Activated CD4-positive, alpha-beta T cell treated with anti-CD3 and anti-CD28 coated beads for 24 hours (primary cell): ENCODE results near the gene ENAH.
"Not testable (repeated sequence)": the region's sequence is repeated elsewhere in the genome, so short reads cannot be mapped to it uniquely, and the experiment has no call there.

Experiments used
- DNase-seq, 2 donors: peaks; one replicate each; pipeline ENCODE4 v3.0.0-alpha.2; 2020; ENCODE audit warnings: low read depth in 2 of 2

Gene ENAH

GRCh38 chr1:225674381-225674780, 21.5 kb upstream of the ENAH start:
- DNase-seq = no peak

DNA sequence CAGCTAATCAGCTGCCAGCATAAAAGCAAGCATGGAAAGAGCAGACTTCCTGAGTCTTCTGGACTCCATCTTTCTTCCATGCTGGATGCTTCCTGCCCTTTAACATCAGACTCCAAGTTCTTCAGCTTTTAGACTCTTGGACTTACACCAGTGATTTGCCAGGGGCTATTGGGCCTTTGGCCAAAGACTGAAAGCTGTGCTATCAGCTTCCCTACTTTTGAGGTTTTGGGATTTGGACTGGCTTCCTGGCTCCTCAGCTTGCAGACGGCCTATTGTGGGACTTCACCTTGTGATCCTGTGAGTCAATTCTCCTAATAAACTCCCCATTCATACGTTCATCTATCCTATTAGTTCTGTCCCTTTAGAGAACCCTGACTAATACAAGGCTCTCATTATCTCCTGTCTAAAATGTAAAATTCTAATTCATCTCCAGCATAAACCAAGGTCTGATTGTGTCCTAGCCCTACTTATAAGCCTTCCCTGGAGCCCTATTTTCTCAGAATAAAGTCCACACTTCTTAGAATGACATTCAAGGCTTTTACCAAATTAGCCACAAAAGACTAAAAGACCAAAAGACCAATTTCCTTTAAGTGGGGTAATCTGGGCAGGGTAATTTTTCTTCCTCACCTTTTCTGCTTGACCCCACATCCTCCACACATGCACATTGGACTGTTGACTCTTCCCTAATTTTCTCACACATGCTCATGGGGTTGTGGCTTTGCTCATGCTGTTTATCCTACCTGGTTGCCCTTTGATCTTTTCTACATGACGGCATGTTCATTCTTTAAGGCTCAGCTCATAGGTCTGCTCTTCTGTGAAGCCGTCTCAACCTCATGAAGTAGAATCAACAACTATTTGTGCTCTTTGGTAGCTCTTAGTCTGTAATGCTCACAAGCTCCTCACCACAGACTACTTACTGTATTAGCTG, 18.1 kb upstream of the ENAH start:
- no peak for DNase-seq

GRCh38 chr1:225670356-225670755, 17.4 kb upstream of the ENAH start:
- no peak for DNase-seq

- no peak for DNase-seq
Observed at GRCh38 chr1:225668222-225668621, 15.3 kb upstream of the ENAH start.

DNA sequence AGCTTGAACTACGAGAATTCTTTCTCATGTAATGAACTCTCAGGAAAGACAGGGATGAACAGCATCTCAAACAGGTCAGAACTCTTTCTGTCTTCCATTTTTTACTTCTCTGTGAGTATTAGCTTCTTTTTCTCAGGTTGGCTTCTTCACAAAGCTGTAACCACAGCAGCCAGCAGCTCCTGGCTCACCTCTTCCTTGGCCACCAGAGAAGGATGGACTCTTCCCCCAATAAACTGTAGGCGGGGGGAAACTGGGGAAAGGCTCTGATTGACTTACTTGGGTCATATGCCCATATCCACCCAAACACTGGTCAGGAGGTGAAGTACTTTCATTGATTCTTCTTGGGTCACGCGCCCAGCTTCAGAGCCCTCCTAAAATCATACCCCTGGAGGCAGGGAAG, 14.4 kb upstream of the ENAH start:
- DNase-seq = no peak

- no peak for DNase-seq
Observed at GRCh38 chr1:225666495-225666894, 13.6 kb upstream of the ENAH start.

GRCh38 chr1:225664762-225665161, 11.8 kb upstream of the ENAH start:
- DNase-seq = no peak

DNA sequence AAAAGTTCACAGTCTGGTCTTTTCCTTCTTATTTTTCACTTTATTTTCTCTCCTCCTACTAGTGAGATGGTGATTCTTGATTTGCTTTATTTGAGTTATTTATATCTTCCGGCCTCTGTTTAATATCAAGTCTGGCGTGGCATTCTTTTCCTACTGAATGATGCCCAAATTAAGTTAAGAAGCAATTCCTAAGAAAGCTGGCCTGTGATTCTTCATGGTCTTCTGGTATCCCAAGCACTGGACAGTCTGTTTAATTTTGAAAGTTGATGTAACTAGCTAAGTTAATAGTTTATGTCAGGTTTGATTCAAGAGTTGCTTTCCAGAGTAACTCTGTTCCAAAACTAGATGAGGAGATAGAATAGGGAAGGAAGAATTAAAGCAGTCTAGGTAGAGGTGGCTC, 9.2 kb upstream of the ENAH start:
- DNase-seq = no peak

GRCh38 chr1:225660544-225660946, 7.6 kb upstream of the ENAH start:
- DNase-seq = no peak

DNA sequence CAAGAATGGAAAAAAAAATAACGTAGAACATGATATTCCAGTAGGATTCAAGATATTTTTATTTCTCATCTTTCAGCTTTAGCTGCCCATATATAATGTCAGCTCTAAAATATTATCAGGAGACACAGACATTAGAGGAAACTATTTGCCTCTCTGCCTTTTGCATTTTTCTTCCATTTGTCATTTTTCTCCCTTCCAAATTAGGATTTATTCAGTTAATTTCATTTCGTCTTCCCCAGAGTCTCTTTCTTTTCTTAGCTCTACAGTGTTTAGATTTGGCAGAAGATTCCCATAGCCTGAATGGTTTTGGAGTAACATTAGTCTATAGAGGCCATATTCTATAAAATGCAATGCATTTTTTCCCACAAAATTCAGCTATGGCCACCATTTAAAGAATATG, 5.1 kb upstream of the ENAH start:
- no peak for DNase-seq

DNA sequence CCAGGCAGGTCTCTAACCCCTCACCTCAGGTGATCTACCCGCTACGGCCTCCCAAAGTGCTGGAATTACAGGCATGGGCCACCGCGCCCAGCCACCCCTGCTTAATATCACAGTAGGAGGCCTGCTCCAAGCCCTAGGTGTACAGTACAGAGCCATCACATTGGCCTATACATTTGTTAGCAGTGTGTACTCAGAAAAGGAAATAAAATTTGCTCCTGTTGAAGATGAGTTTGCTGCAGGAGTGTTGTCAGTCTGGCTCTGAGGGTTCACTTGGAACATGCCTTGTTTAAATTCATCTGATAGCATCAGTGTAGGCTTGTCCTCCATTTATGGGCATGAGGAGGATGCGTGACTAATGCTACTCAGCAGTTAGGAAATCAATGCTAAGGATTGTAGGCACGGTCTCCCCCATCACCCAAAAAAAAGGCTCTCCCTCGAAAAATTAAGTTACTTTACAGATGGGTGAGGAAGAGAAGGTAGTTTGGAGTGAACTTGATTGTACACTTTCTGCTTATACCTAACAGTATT, 4.6 kb upstream of the ENAH start:
- no peak for DNase-seq

GRCh38 chr1:225656259-225656655, 3.3 kb upstream of the ENAH start:
- not testable (repeated sequence) for DNase-seq

- no peak for DNase-seq
Observed at GRCh38 chr1:225655509-225656258, 2.8 kb upstream of the ENAH start.

- DNase-seq = no peak
Observed at GRCh38 chr1:225654688-225655508, 2.0 kb upstream of the ENAH start.

GRCh38 chr1:225654277-225654597, 1.3 kb upstream of the ENAH start:
- DNase-seq = no peak

DNA sequence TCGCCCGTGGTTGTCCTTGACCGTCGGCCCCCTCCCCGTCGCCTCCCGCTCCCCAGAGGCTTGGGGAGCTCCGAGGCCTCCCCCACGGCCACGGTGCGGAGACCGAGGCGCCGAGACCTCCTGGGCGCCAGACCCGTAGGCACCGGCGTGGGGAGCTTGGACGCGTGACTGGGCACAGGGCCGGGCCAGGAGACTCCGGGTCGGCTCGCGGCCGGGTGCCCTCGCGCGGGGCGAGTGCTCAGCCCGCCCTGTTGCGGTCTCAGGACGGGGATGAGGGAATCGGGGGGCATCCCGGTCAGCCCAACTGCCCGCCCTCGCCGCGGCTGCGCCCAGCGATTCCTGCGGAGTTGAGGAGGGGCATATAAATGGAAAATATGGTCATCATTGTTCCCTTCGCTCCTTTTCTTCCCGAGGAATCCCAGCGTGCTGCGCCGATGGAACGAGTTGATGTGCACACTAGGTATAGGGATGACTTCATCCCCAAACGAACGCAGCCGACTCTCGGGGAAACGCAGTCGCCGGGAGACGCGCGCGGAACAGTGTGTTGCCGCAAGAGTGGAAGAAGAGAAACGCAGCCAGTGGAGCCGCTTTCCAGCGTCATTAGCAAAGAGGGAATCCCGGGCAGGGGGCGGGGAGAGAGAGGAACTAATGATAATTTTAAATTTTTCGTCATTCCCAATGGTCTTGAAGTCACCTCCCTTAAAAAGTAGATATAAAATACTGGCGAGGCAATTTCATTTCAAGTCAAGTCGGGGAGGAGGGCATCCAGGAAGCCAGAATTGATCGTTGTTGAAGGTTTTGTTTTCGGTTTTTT, 747 bp upstream of the ENAH start:
- DNase-seq = peak in 1 of 2 donors; percentile 10

GRCh38 chr1:225651872-225652728, 823 bp downstream of the ENAH start:
- peak in 1 of 2 donors; percentile 3 for DNase-seq

GRCh38 chr1:225651376-225651871, 1.5 kb downstream of the ENAH start:
- DNase-seq = no peak

GRCh38 chr1:225650179-225650578, 2.7 kb downstream of the ENAH start:
- DNase-seq = no peak
